Kidney glomerular epithelial cell (primary cell): ENCODE results near the gene GPC6.
A peak's percentile ranks its signal among the peaks of the same experiment; 100 is the strongest.

Experiments
- DNase-seq: peaks from one replicate; lab custom pipeline; 2025; lab: John Stamatoyannopoulos, UW

The GPC6 gene

DNA sequence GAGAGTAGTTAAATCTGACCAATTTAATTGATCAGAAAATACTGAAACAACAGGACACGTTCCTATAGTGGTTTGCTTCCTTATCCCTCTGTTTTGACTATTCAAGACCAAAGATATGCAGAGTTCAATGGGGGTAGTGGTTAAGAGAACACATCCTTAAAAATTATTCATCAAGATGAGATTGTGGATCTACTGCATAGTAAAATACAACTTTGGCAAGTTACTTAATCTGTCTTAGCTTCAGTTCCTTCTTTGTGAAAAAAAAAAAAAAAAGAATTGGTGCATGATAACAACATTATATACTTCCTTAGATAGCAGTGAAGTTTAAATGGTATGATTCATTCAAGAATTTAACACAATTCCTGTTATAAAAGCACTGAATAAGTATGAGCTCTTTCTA lies 700.8 kb downstream of the GPC6 start:
- DNase-seq = no peak

DNA sequence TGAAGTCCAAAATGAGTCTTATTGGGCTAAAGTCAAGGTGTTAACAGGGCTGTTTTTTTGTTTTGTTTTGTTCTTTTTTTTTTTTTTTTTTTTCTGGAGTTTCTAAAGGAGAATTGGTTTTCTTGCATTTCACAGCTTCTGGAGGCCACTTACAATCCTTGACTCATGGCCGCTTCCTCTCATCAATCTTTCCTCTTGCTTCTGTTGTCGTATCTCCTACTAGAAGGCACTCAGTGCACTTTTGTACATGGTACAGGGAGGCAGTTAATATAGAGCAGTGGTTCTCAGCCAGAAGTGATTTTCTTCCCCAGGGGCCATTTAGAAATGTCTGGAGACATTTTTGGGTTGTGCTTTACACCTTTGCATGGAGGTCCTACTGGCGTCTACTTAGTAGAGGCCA lies 706.3 kb downstream of the GPC6 start:
- no peak for DNase-seq

DNA sequence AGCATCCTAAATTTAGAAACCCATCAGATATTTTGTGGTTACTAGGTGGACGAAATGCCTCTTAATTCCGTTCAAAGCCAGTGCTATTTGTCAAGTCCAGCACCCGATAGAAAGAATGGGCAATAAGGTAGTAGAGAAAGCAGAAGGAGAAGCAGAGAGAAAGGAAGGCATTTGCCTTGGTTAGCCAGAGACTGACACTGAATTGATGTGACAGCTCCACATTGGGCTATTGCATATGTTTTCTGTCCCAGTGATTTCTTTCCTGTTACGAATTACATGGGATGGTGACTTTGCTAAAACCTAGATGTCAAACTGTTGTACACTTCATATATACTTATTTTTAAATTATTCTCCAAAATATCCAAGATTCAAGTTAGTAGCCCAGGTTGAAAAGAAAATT lies 710.3 kb downstream of the GPC6 start:
- no peak for DNase-seq

DNA sequence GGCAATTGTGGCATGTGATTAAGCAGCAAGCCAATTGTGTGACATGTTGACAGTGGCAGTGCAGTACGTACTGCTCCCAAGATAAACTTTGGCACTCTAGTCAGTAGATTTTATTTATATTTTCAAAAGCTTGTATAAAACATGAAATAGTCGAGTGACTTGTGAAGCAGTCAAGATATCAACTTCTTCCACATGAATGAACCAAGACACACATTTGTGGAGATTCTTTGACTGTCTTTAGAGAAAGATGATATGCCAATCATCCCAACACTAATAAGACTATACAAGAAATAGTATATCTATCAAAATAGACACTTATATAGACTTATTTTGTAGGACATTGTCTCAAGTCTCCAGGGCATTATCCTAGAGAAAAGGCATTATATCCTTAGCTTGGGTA lies 714.8 kb downstream of the GPC6 start:
- no peak for DNase-seq

DNA sequence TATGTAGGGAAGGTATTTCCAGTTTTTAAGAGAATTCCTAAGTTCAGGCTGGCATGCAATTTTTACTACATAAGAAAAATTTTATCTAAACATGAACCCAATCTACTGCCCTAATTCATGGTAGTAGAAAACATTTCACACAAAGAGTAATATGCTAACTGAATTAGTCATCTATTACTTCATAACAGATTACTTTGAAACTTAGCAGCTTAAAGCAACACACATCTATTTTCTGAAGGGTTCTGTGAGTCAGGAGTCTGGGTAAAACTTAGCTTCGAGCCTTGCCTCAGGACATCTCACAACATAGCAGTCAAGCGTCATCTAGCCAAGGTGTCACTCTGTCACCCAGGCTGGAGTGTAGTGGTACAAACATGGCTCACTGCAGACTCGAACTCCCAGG lies 715.4 kb downstream of the GPC6 start:
- peak; percentile 14 for DNase-seq

DNA sequence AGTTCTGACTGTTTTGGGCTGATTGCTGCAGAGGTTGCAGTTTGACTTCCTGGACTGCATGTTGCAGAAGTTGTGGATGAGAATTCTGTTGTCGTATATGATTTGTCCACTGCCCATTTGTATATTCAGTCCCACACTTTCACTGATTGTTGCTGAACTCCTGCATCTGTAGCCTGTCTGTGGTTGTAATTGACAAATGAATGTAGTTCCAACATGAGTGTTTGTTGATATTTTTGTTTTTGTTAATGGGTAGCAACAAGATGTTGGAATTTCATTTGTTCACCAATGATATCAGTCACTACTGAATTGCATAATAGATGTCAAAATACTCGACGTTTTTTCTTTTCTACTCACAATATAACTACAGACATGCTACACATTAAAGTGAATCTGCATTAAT lies 719.0 kb downstream of the GPC6 start:
- no peak for DNase-seq

DNA sequence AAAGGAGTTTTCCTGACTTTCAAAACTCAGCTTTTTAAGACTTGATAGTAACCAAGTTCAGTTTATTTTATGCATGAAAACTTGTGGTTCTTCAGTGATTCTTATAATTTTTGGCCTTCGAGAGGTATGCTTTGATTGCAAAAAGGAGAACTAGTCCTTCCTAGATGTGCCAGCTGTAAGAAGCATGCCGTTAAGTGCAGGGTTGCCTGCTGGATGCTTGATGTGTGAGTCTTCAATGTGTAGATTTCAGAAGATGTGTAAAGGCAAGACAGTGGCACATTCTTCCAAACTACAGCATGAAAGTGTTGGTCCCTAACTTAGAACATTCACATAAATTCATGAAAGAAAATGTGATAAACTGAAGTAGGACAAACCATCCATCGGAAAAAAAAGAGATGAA lies 720.4 kb downstream of the GPC6 start:
- DNase-seq = no peak

DNA sequence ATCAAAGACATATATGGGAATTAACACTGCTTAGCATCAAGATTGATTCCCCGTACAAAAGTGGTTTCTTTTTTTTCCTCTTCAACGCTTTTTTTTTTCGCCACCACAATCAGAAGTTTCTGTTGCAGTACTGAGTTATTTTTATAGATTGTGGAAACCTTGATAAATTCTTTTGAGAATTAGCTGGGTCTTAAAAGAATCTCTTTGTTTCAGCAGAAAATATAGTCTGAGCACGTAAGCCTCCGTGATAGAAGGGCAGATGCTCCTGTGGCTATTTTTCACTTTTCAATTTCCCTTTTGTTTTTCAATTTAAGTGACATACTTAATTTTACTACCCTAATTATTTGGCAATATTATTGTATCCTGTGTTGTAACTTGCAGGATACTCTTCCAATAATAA lies 721.0 kb downstream of the GPC6 start:
- DNase-seq = no peak

DNA sequence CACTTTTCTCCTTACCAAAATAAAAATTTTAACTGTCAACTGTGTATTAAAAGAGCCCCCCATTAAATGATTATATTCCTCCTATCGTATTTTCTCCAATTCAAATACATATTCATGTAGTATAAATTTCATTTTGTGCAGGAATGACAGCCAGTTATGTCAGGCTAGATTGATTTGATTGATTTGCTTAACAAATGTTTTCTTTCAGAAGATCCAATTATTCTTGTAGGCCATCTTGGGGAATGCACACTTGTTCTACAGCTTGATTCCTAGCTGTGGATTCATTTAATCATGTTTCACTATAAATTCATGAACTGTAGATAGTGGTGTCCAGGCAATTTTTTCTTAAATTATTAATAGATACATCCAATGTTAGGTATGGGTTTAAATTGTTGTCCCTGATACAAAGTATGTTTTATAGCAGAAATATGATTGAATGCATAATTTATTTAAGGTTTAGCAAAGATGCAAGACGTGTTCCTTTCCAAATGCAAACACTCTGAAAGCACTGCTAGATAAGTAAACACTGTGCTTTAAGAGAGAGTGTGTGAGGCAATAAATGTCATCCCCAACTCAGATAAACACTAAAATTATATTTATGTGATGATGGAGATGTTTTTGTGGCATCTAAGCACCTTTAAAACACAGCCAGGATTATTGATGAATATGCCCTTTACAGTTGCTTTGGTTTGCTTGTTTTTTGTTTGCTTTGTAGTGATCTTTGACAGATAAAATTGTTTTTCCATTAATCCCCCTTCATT lies 721.7 kb downstream of the GPC6 start:
- DNase-seq = no peak

DNA sequence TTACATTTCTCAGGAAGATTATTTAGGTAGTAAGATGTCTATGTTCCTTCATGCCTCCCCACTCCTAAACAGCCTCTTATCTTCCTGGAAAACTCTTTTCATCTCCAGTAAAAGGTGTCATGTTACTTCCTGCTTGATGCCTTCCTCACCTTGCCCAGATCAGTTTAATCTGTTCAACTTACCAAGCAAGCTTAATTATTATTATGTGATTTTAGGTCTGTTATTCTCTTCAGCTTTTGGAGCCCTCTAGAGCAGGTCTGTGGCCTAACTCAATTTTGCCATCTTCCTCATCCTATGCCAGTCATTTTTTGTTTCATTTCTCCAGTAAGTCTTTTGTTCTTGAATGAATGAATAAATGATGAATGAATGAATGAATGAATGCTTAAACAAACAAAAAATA lies 724.5 kb downstream of the GPC6 start:
- DNase-seq = no peak

DNA sequence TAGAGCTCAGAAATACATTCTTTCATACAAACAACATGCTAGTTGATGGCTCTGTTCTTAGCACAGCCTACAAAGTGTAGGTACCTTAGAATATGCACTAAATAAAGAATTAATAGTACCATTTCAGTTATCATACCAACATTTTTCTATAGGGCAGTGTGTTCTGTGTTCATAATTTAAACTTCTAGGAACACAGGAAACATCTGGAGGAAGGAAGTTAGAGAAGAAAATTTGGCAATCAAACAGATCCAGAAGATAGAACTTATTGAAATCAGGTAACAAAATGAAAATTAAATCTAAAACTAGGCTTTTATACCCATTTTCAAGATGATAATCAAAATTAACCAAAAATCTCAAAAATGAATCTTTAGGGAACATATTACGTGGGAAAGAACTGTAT lies 725.3 kb downstream of the GPC6 start:
- DNase-seq = no peak

DNA sequence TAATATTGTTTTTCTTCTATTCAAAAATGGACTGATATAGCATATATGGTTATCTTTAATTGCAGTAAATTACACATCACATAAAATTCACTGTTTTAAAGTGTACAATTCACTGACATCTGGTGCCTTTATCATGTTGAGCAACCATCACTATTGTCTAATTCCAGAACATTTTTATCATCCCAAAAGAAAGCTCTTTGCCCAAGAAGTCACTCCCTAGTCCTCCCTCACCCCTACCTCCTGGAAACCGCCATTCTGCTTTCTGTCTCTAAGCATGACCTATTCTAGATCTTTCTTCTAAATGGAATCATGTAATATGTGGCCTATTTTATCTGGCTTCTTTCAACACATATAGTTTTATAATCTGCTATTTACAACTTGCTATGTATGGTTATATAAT lies 727.2 kb downstream of the GPC6 start:
- no peak for DNase-seq

DNA sequence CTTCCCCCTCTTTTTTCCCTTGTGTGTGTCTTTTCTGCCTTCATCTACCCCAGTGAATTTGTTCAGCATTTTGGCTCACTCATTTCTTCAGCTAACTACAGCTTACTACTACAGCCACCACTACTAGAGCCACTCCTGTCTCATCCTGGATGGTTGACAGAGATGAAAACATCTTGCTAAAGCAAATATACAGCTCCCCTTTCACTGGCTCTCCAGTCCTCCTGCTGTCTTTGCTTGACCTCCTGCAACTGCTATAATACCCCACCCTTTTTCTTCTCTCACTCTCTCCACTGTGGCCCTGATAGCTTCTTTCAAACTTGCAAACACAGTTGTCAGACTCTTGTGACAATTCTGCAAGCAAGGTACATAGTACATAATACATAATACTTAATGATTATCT lies 729.3 kb downstream of the GPC6 start:
- no peak for DNase-seq

DNA sequence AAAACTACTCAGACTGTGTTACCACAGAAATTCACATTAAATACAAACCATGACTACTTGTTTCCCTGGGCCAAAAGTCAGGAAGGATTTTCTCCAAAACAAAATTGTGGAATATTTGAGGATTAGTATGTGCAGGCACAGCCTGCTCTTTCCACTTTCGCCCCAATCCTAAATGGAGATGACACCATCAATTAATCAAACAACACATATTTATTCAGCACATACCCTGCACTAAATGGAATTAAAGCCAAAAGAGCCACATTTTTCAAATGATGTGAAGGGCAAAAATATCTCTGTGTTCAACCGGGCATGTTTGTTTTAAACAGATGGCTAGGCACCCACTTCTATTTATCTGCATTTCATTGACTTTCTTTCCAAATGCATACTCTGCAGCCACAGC lies 729.8 kb downstream of the GPC6 start:
- no peak for DNase-seq

DNA sequence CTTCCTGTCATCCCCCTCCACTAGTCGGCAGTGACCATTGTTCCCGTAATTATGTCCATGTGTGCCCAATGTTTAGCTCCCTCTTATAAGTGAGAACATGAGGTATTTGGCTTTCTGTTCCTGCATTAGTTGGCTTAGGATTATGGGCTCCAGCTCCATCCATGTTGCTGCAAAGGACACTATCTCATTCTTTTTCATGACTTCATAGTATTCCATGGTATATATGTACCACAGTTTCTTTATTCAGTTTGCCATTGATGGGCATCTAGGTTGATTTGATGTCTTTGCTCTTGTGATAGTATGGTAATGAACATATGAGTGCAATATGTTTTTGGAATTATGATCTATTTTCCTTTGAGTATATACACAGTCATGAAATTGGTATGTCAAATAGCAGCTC lies 730.8 kb downstream of the GPC6 start:
- no peak for DNase-seq

DNA sequence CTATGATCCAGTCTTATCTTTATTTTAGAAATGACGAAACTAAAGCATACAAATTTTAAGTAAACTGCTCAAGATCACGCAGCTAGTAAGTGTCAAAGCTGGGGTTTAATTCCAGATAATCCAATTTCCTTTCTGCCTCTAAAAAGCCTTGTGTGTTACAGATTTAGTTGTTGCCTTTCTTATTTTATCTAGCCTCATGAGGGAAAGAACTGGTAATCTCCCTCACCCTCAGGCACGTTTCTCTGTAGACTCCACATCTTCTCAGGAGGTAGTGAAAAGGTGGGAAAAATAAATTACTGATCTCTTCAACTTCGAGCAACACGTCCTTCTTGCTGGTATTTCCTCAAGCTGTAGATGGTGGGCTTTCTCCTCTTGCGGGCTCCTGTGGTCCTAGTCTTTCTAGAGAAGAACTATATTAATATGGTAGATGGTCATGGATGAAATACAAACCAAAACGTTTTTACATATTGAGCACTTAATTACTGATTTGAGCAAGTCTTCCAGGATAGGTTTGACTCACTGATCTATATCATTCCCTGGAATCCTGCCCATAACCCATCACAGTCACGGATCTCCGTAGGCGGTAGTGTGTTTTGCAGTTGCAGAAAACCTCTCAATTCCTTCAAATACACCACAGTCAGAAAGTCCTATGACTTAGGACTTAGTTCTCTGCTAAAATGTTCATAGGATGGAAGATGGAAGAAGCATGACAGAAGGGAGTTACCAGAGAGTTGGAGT lies 733.4 kb downstream of the GPC6 start:
- DNase-seq = no peak

DNA sequence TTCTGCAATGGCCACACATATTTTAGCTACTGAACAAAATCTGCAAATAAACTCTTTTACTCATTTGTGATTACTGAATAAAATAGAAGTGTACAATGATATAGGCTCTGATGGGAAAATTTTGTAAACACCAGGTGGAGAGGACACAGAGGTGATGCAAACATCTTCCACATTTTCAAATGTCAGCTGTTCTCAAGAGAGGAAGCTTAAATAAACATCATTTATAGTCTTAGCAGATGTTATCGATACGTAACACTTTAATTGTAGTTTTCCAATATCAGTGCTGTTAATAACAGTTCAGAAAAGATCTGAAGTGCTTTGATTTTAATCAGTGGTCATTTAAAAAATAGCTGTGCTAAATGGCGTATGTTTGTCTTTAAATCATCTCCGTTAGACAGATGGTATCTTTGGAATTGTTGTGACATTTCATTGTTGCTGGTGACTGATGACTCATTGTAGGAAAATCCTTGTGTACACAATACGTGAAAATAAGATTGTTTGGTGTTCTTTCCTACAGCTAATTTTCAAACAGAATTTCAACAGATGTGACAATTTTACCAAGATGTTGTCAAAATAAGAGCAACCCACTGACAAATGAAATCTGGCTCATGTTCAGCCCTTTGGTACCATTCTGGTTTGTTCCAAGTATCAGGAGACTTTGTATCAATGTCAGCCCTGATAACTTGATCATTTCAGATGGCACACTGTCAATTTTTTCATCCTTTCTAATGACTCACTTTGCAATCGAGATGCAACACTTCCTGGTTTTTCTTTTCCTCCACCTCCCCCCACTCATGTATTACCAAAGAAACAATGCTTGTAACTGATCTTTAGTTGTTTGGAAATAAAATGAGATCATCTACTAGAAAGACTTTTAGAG lies 736.9 kb downstream of the GPC6 start:
- peak; percentile 34 for DNase-seq

DNA sequence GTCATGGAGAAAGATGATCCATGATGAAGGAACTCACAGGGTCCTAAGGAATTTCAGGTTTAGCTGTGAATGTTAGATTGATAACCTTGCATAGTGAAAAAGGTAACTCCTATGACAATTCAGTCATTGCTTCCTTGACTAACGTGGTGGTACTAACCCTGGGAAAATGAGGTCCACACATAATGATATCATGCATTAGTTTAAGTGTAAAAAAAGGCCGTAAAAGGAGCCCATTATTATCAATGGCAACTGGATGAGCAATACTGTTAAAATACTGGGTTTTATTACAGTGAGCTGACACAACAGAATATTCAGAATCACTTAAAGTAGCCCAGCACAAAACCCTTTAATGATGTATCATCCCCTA lies 737.5 kb downstream of the GPC6 start:
- DNase-seq = no peak

DNA sequence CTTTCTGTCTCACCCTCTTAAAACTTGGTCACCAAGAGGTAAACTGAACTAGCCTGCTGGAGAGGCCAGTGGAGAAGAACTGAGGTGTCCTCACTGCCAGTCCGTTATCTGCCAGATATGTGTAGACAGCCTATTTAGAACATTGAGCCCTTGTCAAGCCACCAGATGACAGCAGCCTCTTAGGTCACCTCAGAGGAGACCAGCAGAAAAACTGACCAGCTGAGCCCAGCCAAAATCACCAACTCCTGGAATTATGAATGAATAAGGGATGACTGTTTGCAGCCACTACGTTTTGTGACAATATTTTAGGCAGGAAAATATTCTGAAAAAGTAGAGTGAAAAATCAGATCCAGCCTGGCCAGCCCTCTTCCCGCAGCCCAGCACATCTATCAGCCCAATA lies 739.0 kb downstream of the GPC6 start:
- DNase-seq = no peak

DNA sequence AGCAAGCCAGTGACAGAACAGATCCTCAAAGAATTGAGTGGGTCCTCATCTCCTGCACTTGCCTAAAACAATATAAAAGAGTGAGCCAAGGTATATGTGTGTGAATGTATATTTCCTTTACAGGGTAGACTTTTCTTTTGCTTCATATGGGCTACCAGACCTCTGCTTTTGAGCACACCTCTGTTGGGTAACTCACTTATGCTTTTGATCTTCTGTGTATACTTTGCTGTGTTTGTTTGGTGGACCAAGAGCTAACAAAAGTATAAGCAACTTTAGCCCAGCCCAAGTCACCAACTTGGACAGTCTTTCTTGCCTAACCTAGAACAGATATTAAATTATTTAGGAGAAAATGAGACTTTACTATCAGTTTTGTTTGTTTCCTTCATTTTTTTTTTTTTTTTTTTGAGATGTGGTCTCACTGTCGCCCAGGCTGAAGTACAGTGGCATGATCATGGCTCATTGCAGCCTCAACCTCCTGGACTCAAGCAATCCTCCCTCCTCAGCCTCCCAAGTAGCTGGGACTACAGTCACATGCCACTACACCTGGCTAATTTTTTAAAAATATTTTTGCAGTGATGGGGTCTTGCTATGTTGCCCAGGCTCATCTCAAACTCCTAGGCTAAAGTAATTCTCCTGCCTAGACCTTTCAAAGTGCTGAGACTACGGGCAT lies 739.8 kb downstream of the GPC6 start:
- DNase-seq = no peak

DNA sequence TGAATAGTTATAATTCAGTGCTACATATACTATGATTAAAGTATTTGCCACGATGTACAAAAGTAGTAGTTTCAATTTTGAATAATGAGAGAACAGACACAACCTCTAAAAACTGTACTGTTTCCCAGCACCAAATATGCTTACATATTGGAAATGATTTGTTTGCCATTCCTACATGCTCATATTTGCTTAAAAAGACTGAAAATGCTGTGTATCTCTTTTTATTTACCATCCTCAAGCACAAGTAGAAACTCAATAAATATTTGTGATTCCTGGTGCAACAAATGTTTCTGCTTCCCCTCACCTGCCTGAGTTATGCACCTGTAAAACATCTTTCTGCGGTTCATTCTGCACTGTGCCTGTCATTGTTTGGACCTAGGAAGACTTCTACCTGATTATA lies 740.7 kb downstream of the GPC6 start:
- no peak for DNase-seq

DNA sequence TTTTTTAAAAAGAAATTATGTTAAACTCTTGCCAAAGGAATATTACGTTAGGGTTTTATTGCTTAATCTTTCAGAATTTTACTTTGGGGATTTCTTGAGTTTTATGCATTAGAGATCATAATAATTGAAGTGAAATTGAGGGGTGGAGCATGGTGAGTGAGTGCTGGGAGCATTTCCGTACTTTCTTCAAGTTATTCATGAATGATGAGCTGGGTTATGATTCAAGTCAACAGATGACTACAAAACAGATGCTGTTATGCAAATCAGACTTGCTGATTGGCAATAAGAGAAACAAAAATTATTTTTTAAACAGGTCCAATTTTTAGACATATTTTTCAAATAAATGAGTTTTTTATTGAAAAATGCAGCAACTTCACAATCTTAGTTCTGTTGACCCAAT lies 748.6 kb downstream of the GPC6 start:
- no peak for DNase-seq
